Activated CD4-positive, alpha-beta T cell treated with anti-CD3 and anti-CD28 coated beads, Interleukin-2, amount 50 U/mL, for 48 hours (primary cell): ENCODE results near the gene GSG1L.

Experiments
- DNase-seq, 2 experiments: peaks; one replicate each; pipeline ENCODE4 v3.0.0-alpha.2; 2020

The GSG1L gene

GRCh38 chr16:27840311-27841060 is 223.0 kb downstream of the GSG1L start:
- no peak for DNase-seq

- no peak for DNase-seq
Measured at GRCh38 chr16:27839419-27839818, 224.1 kb downstream of the GSG1L start.

- no peak for DNase-seq
Measured at GRCh38 chr16:27838536-27839175, 224.9 kb downstream of the GSG1L start.

- no peak for DNase-seq
Measured at GRCh38 chr16:27829975-27830374, 233.5 kb downstream of the GSG1L start.

GRCh38 chr16:27828671-27829070 is 234.8 kb downstream of the GSG1L start:
- DNase-seq = no peak

GRCh38 chr16:27827765-27828164 is 235.7 kb downstream of the GSG1L start:
- no peak for DNase-seq

- DNase-seq = no peak
Measured at GRCh38 chr16:27826893-27827289, 236.6 kb downstream of the GSG1L start.

- no peak for DNase-seq
Measured at GRCh38 chr16:27826081-27826892, 237.2 kb downstream of the GSG1L start.

- no peak for DNase-seq
Measured at GRCh38 chr16:27824786-27825185, 238.7 kb downstream of the GSG1L start.

GRCh38 chr16:27824006-27824405 is 239.5 kb downstream of the GSG1L start:
- no peak for DNase-seq

GRCh38 chr16:27823421-27823820 is 240.1 kb downstream of the GSG1L start:
- no peak for DNase-seq

GRCh38 chr16:27822996-27823395 is 240.5 kb downstream of the GSG1L start:
- DNase-seq = no peak

- no peak for DNase-seq
Measured at GRCh38 chr16:27822529-27822928, 241.0 kb downstream of the GSG1L start.

- DNase-seq = no peak
Measured at GRCh38 chr16:27820646-27821345, 242.7 kb downstream of the GSG1L start.

- DNase-seq = no peak
Measured at GRCh38 chr16:27819881-27820610, 243.5 kb downstream of the GSG1L start.

GRCh38 chr16:27819356-27819755 is 244.2 kb downstream of the GSG1L start:
- no peak for DNase-seq

- no peak for DNase-seq
Measured at GRCh38 chr16:27818246-27818645, 245.3 kb downstream of the GSG1L start.

GRCh38 chr16:27817038-27817437 is 246.5 kb downstream of the GSG1L start:
- no peak for DNase-seq

- no peak for DNase-seq
Measured at GRCh38 chr16:27816561-27816960, 247.0 kb downstream of the GSG1L start.

- DNase-seq = no peak
Measured at GRCh38 chr16:27813591-27813990, 249.9 kb downstream of the GSG1L start.

- no peak for DNase-seq
Measured at GRCh38 chr16:27811881-27812280, 251.6 kb downstream of the GSG1L start.

GRCh38 chr16:27806986-27807385 is 256.5 kb downstream of the GSG1L start:
- DNase-seq = no peak
